GM21576 (cell line): Measurements from ENCODE around the gene C11orf86.
"Not testable (repeated sequence)": the region's sequence is repeated elsewhere in the genome, so short reads cannot be mapped to it uniquely, and the experiment has no call there.

Experiments used
- ATAC-seq: cut with Tn5 transposase; IDR thresholded peaks from one replicate; pipeline ENCODE4 v1.9.1; 2021; ENCODE audit warnings: mild to moderate bottlenecking, moderate library complexity; ENCODE audit not compliant: unreplicated experiment

C11orf86 gene

DNA sequence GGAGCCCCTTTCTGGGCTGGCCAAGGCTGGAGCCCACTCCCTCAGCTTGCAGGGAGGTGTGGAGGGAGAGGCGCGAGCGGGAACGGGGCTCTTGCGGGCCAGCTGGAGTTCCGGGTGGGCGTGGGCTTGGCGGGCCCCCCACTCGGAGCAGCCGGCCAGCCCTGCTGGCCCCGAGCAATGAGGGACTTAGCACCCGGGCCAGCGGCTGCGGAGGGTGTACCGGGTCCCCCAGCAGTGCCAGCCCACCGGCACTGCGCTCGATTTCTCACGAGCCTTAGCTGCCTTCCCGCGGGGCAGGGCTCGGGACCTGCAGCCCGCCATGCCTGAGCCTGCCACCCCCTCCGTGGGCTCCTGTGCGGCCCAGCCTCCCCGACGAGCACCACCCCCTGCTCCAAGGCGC is 13.6 kb downstream of the C11orf86 start:
- not testable (repeated sequence) for ATAC-seq

DNA sequence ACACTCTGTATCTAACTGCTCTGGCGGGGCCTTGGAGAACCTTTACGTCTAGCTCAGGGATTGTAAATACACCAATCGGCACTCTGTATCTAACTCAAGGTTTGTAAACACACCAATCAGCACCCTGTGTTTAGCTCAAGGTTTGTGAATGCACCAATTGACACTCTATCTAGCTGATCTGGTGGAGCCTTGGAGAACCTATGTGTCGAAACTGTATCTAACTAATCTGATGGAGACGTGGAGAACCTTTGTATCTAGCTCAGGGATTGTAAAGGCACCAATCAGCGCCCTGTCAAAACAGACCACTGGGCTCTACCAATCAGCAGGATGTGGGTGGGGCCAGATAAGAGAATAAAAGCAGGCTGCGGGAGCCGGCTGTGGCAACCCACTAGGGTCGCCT is 14.3 kb downstream of the C11orf86 start:
- not testable (repeated sequence) for ATAC-seq

DNA sequence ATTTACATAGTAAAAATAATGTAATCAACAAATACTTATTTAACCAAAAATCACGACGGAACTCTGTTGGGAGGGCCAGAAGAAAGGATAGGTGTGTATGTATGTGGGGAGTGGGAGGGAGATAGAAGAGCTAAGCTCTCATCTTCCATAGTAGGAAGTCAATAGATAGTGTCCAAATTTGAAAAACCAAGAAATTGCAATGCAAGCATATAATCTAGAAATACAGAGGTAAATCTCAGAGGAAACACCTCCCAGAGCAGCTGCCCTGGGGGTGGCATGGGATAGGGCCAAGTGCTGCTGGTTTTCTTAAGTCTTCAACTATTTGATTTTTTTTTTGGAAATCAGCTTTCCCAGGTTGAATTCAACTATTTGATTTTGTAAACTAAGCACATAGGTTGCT is 16.9 kb downstream of the C11orf86 start:
- no peak for ATAC-seq

DNA sequence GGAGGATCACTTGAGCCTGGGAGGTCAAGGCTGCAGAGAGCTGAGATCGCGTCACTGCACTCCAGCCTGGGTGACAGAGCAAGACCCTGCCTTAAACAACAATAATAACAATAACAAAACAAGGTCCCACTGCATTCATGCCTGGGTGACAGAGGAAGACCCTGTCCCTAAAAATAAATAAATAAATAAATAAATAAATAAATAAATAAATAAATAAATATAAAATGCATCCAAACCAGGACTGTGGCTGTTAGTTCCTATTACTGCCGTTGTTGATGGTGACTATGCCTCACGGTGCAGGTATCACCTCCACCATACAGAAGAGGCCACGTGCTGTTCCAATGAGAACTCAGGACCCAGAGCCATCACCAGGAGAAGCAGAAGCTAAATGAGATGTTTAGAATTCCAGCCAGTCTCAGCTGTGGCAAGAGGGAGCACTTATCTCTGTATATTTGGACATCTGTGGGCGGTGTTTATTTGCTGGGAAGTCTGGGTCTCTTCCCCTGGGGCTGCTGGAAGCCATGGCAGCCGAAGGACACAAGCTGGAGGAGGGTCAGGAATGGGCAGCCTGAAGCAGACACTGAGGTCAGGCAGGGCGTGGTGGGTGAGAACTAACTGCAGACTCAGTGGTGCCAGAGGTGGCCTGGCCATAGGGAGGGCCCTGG is 21.6 kb downstream of the C11orf86 start:
- no peak for ATAC-seq

- no peak for ATAC-seq
Observed at GRCh38 chr11:66999555-66999954, 24.5 kb downstream of the C11orf86 start.

DNA sequence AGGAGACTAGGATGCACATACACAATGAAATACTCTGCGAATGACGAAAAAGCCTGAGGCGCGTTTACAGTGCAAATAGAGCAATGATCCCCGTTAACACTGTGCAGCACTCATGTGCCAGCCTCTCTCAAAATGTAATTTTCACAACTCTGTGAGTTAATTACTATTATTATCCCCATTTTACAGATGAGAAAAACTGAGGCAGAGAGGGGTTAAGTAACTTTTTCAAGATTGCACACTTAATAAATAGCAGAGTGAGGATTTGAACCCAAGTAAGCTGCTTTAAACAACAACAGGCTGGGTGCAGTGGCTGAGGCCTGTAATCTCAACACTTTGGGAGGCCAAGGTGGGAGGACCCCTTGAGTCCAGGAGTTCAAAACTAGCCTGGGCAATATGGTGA is 26.2 kb downstream of the C11orf86 start:
- no peak for ATAC-seq

GRCh38 chr11:67002297-67002913 is 27.3 kb downstream of the C11orf86 start:
- ATAC-seq, result no peak

GRCh38 chr11:67002921-67003411 is 27.9 kb downstream of the C11orf86 start:
- ATAC-seq, result no peak

DNA sequence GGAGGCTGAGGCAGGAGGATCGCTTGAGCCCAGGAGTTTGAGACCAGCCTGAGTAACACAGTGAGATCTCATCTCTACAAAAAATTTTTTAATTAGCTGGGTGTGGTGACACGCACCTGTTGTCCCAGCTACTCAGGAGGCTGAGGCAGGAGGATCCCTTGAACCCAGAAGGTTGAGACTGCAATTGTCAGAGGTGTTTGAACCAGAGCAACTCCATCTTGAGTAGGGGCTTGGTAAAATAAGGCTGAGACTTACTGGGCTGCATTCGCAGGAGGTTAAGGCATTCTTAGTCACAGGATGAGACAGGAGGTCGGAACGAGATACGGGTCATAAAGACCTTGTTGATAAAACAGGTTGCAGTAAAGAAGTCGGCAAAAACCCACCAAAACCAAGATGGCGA is 30.1 kb downstream of the C11orf86 start:
- ATAC-seq, result not testable (repeated sequence)

GRCh38 chr11:67006029-67006884 is 31.2 kb downstream of the C11orf86 start:
- no peak for ATAC-seq

- no peak for ATAC-seq
Observed at GRCh38 chr11:67007126-67007525, 32.0 kb downstream of the C11orf86 start.

- ATAC-seq, result no peak
Observed at GRCh38 chr11:67010296-67010905, 35.3 kb downstream of the C11orf86 start.

DNA sequence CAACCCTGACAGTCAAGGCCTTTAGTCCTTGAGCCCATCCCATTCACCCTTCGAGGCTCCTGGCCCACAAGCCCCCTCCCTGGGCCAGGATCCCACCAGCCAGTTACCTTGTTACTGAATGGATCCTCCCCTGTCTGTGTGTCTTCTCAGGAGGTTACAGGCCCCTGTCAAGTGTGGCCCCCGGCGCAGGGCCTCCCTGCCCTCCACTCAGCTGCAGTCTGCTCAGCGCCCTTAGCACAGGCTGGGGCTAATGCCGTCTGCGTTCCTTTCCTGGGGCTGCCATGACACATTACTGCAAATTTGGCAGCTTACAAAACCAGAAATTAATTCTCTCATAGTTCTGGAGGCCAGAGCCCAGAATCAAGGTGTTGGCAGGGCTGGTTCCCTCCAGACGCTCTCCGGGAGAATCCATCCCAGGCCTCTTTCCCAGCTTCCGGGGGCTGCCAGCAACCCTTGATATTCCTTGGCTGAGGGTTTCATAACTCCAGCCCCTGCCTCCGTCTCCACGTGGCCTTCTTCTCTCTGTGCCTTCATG is 38.5 kb downstream of the C11orf86 start:
- no peak for ATAC-seq

DNA sequence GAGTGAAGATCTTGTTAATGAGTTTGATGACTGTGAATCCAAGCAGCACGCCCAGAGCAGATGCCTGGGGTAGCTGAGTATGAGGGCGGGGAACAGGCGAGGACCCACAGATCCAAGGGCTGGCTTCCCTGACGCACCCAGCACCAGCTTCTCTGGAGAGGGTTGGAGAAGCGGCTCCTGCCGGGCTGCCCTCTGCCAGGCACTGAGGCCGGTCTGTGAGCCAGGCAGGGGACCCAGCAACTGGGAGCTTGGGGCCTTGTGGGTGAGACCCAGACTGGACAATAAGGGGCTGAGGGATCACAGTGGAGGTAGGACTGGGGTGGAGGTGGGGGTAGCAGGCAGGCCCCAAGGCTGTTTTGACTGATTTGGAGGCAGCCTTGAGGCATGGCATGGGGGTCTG is 39.2 kb downstream of the C11orf86 start:
- no peak for ATAC-seq

- ATAC-seq, result no peak
Observed at GRCh38 chr11:67015048-67015447, 39.9 kb downstream of the C11orf86 start.

- no peak for ATAC-seq
Observed at GRCh38 chr11:67016550-67016949, 41.4 kb downstream of the C11orf86 start.

GRCh38 chr11:67020949-67021348 is 45.8 kb downstream of the C11orf86 start:
- ATAC-seq, result no peak

DNA sequence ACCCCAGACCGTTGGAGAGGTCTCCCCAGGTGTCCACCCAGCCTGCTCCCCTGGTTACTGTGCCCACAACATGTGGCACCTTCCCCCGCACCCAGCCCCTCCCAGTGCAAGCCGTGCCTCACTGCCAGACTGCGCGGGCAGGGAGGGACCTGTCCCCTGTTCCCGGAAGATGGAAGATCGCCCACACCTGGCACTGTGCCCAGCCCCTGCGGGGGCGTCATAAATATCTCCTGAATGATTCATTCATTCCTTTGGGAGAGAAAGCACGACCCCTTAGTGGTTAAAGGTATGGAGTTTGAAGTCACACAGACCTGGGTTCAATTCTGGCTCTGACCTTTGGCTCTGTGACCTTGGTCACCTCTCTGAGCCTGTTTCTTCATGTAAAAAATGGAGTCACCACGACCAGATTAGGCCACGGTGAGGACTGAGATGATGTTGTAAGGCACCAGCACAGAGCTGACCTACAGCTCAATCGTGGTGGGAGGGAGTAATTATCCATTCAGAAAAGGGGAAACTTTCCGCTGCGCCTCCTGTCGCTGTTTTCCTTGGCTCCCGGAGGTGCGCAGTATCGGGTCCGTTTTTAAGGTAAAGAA is 47.3 kb downstream of the C11orf86 start:
- ATAC-seq, result no peak

- no peak for ATAC-seq
Observed at GRCh38 chr11:67022961-67023956, 48.2 kb downstream of the C11orf86 start, which contains the start of gene SYT12. SYT12 (plus strand) TSS chr11:67023134; CDS start chr11:67030145, 7,011 bp downstream.
